H1 (cell line): ENCODE results near the gene CUEDC1. TPM values are rescaled to one million over a fixed set of nuclear protein-coding genes. Genes with fewer than 3 reads are reported as not detected.

Source experiments
- CTCF ChIA-PET: fragments of 300-600 bp; sonication (Branson Sonifier 250); formaldehyde crosslinking; loops from one replicate; lab custom pipeline; 2021; ENCODE audit not compliant: partially characterized antibody; lab: Charles Lee
- POLR2A ChIA-PET: fragments of 300-600 bp; sonication (Branson Sonifier 250); formaldehyde crosslinking; loops from one replicate; lab custom pipeline; 2021; ENCODE audit warnings: inconsistent platforms; ENCODE audit not compliant: partially characterized antibody; lab: Charles Lee
- DNase-seq, 2 experiments: peaks; one replicate each; pipeline versions ENCODE4 v3.0.0 to v3.0.0-alpha.2; 2010 to 2022; ENCODE audit warnings: low spot score in 2 of 2, low read depth in 1 of 2, mixed read lengths in 1 of 2
- FAIRE-seq: peaks from 2 replicates; lab custom pipeline; 2011; peaks lifted over from hg19 to GRCh38; lab: Jason Lieb, UNC
- H2AFZ ChIP-seq: 2 replicates; pipeline ENCODE4 v1.8.1; 2012; ENCODE audit warnings: low read length, inconsistent platforms
- H2AK5ac ChIP-seq: 2 replicates; pipeline ENCODE4 v1.6.1; 2013; ENCODE audit warnings: low read depth, low read length
- H2BK120ac ChIP-seq: replicated peaks from 2 replicates; pipeline ENCODE3; 2013; ENCODE audit warnings: low read depth, low read length, inconsistent platforms
- H2BK12ac ChIP-seq: 2 replicates; pipeline ENCODE4 v1.6.1; 2013; ENCODE audit warnings: low read depth, low read length
- H2BK15ac ChIP-seq: 2 replicates; pipeline ENCODE4 v1.6.1; 2013; ENCODE audit warnings: low read length
- H2BK20ac ChIP-seq: 2 replicates; pipeline ENCODE4 v1.6.1; 2013; ENCODE audit warnings: low read length
- H2BK5ac ChIP-seq: 2 replicates; pipeline ENCODE4 v1.6.1; 2013; ENCODE audit warnings: low read depth, low read length
- H3K14ac ChIP-seq: 2 replicates; pipeline ENCODE4 v1.6.1; 2013; ENCODE audit warnings: inconsistent platforms; ENCODE audit not compliant: insufficient read length
- H3K18ac ChIP-seq: 2 replicates; pipeline ENCODE4 v1.6.1; 2013; ENCODE audit warnings: low read length; ENCODE audit errors: extremely low read depth
- H3K23ac ChIP-seq: 2 replicates; pipeline ENCODE4 v1.6.1; 2013; ENCODE audit warnings: inconsistent platforms; ENCODE audit not compliant: insufficient read length
- H3K23me2 ChIP-seq: 2 replicates; pipeline ENCODE4 v1.6.1; 2013; ENCODE audit warnings: low read depth, low read length
- H3K27ac ChIP-seq: 2 replicates; pipeline ENCODE4 v1.6.1; 2011; ENCODE audit warnings: low read depth, low read length, inconsistent platforms
- H3K27me3 ChIP-seq, 4 experiments: replicated peaks in 1 of 4; 1 replicate in 1 of 4; 2 replicates in 3 of 4; pipeline versions ENCODE4 v1.6.1 to v1.8.1; 2011 to 2013; ENCODE audit warnings: low read length in 3 of 4, mild to moderate bottlenecking in 3 of 4, inconsistent platforms in 2 of 4, mixed read lengths in 2 of 4, moderate library complexity in 1 of 4; ENCODE audit not compliant: control insufficient read depth in 3 of 4, insufficient read depth in 3 of 4; ENCODE audit errors: extremely low read depth in 1 of 4
- H3K36me3 ChIP-seq, 4 experiments: 2 replicates each; pipeline versions ENCODE4 v1.6.1 to v1.8.1; 2011 to 2013; ENCODE audit warnings: mild to moderate bottlenecking in 4 of 4, low read length in 3 of 4, moderate library complexity in 2 of 4, control low read depth in 1 of 4, inconsistent platforms in 1 of 4; ENCODE audit not compliant: insufficient read depth in 4 of 4, control insufficient read depth in 2 of 4
- H3K4ac ChIP-seq: replicated peaks from 2 replicates; pipeline ENCODE3; 2013; ENCODE audit warnings: low read length, low read depth, mixed read lengths, inconsistent platforms; ENCODE audit not compliant: insufficient read length
- H3K4me1 ChIP-seq, 4 experiments: replicated peaks in 1 of 4; 1 replicate in 1 of 4; 2 replicates in 3 of 4; pipeline versions ENCODE4 v1.6.1 to v1.8.1; 2011 to 2013; ENCODE audit warnings: low read length in 3 of 4, inconsistent platforms in 2 of 4, mixed read lengths in 1 of 4; ENCODE audit not compliant: insufficient read depth in 4 of 4, control insufficient read depth in 3 of 4
- H3K4me2 ChIP-seq, 2 experiments: 2 replicates each; pipeline versions ENCODE4 v1.6.1 to v1.8.1; 2011 to 2013; ENCODE audit warnings: low read depth in 2 of 2, low read length in 2 of 2, control low read depth in 1 of 2, inconsistent platforms in 1 of 2, mild to moderate bottlenecking in 1 of 2; ENCODE audit not compliant: insufficient read depth in 1 of 2
- H3K4me3 ChIP-seq, 4 experiments: fragments of 200-600, 300-600 bp in 1 of 4; sonication (generic), shearing (Covaris generic), sonication (Bioruptor Twin) in 1 of 4; 2 replicates each; pipeline versions ENCODE4 v1.5.1 to v1.8.1; 2011 to 2016; ENCODE audit warnings: low read length in 4 of 4, low read depth in 3 of 4, control low read depth in 2 of 4, inconsistent platforms in 2 of 4, mild to moderate bottlenecking in 2 of 4, mixed read lengths in 1 of 4, moderate library complexity in 1 of 4; ENCODE audit not compliant: insufficient read depth in 2 of 4; ENCODE audit errors: extremely low read depth in 1 of 4
- H3K56ac ChIP-seq: replicated peaks from 2 replicates; pipeline ENCODE3; 2013; ENCODE audit warnings: low read depth, mild to moderate bottlenecking, mixed read lengths, low read length, inconsistent platforms; ENCODE audit not compliant: insufficient read length
- H3K79me1 ChIP-seq: 2 replicates; pipeline ENCODE4 v1.6.1; 2013; ENCODE audit warnings: low read depth, low read length, control low read depth
- H3K79me2 ChIP-seq, 2 experiments: 2 replicates each; pipeline versions ENCODE4 v1.6.1 to v1.8.1; 2012 to 2013; ENCODE audit warnings: low read length in 2 of 2, mild to moderate bottlenecking in 2 of 2, inconsistent platforms in 1 of 2; ENCODE audit not compliant: insufficient read depth in 2 of 2, control insufficient read depth in 1 of 2
- H3K9ac ChIP-seq, 4 experiments: replicated peaks in 1 of 4; 1 replicate in 1 of 4; 2 replicates in 3 of 4; pipeline versions ENCODE4 v1.6.1 to v1.8.1; 2011 to 2013; ENCODE audit warnings: low read depth in 3 of 4, low read length in 3 of 4, control low read depth in 2 of 4, mild to moderate bottlenecking in 2 of 4, moderate library complexity in 2 of 4, inconsistent platforms in 1 of 4; ENCODE audit errors: extremely low read depth in 1 of 4
- H3K9me3 ChIP-seq, 2 experiments: 2 replicates each; pipeline versions ENCODE4 v1.6.1 to v1.8.1; 2012 to 2013; ENCODE audit warnings: mild to moderate bottlenecking in 2 of 2, moderate library complexity in 2 of 2, control low read depth in 1 of 2, inconsistent platforms in 1 of 2, low read depth in 1 of 2, low read length in 1 of 2, mixed read lengths in 1 of 2; ENCODE audit not compliant: insufficient read depth in 2 of 2
- H4K20me1 ChIP-seq, 2 experiments: replicated peaks in 1 of 2; 2 replicates each; pipeline versions ENCODE3 to v1.8.1; 2011 to 2013; ENCODE audit warnings: inconsistent platforms in 2 of 2, low read length in 2 of 2, mild to moderate bottlenecking in 1 of 2; ENCODE audit not compliant: insufficient read depth in 2 of 2, control insufficient read depth in 1 of 2
- H4K5ac ChIP-seq: 2 replicates; pipeline ENCODE4 v1.6.1; 2013; ENCODE audit warnings: low read length, low read depth, mixed read lengths, inconsistent platforms; ENCODE audit not compliant: insufficient read length
- H4K8ac ChIP-seq: 2 replicates; pipeline ENCODE4 v1.8.0; 2013; ENCODE audit warnings: mild to moderate bottlenecking, moderate library complexity, low read length, inconsistent platforms; ENCODE audit not compliant: insufficient read depth; ENCODE audit errors: extremely low read depth
- H4K91ac ChIP-seq: replicated peaks from 2 replicates; pipeline ENCODE3; 2013; ENCODE audit warnings: low read length, mixed read lengths, inconsistent platforms; ENCODE audit not compliant: insufficient read length
- ATF3 ChIP-seq: IDR thresholded peaks from 2 replicates; pipeline ENCODE4 v1.6.1; 2011; ENCODE audit warnings: low read depth, mild to moderate bottlenecking, low read length; ENCODE audit not compliant: insufficient read depth
- BACH1 ChIP-seq: IDR thresholded peaks from 2 replicates; pipeline ENCODE4 v1.6.1; 2012; ENCODE audit warnings: low read length, improper control_type of control experiment
- CBX8 ChIP-seq: fragments of 300-800, 300-1000 bp; sonication (generic); IDR thresholded peaks from 2 replicates; pipeline ENCODE4 v1.7.1; 2016; ENCODE audit warnings: low read depth, low read length, borderline replicate concordance
- EGR1 ChIP-seq: IDR thresholded peaks from 2 replicates; pipeline ENCODE4 v1.6.1; 2011; ENCODE audit warnings: low read depth, low read length, borderline replicate concordance
- EZH2 ChIP-seq: fragments of 200-600 bp; sonication (generic); IDR thresholded peaks from 2 replicates; pipeline ENCODE4 v1.7.1; 2012; ENCODE audit warnings: low read depth, mild to moderate bottlenecking, moderate library complexity, low read length, inconsistent platforms; ENCODE audit not compliant: severe bottlenecking
- POLR2A ChIP-seq, 2 experiments: IDR thresholded peaks; 1 replicate in 1 of 2; 2 replicates in 1 of 2; pipeline ENCODE4 v1.6.1; 2011; ENCODE audit warnings: low read depth in 2 of 2, low read length in 2 of 2, mild to moderate bottlenecking in 2 of 2; ENCODE audit errors: control extremely low read depth in 1 of 2
- POU5F1 ChIP-seq: IDR thresholded peaks from 2 replicates; pipeline ENCODE4 v1.6.1; 2011; ENCODE audit warnings: low read depth, mild to moderate bottlenecking, low read length, moderate library complexity
- SP1 ChIP-seq: IDR thresholded peaks from 2 replicates; pipeline ENCODE4 v1.6.1; 2011; ENCODE audit warnings: low read depth, low read length
- SP4 ChIP-seq: IDR thresholded peaks from 2 replicates; pipeline ENCODE4 v1.6.1; 2012; ENCODE audit warnings: low read length, inconsistent platforms
- SRF ChIP-seq: IDR thresholded peaks from 2 replicates; pipeline ENCODE4 v1.6.1; 2011; ENCODE audit warnings: mild to moderate bottlenecking, low read depth, low read length, moderate library complexity
- TAF7 ChIP-seq: optimal IDR thresholded peaks from 2 replicates; pipeline ENCODE3; 2011; ENCODE audit warnings: low read depth, mild to moderate bottlenecking, inconsistent platforms, low read length, moderate library complexity, borderline replicate concordance
- WGBS, 2 experiments: shearing (Covaris generic) in 1 of 2; methylation state at CpG; one replicate each; pipeline versions ENCODE4 v1.1.6 to v1.1.7; 2013 to 2015; ENCODE audit warnings: low lambda C conversion rate in 2 of 2, mixed read lengths in 2 of 2, inconsistent platforms in 1 of 2, low coverage in 1 of 2, missing lambda C conversion rate in 1 of 2; ENCODE audit not compliant: insufficient replicate concordance in 2 of 2, insufficient coverage in 1 of 2, insufficient read length in 1 of 2; ENCODE audit errors: extremely low coverage in 1 of 2, missing lambda C conversion rate in 1 of 2; 5-methylcytosine and 5-hydroxymethylcytosine counted together
- polyA plus RNA-seq, 7 experiments: library from polyadenylated mRNA; depleted of rRNA in 3 of 7; stranded (reverse) in 5 of 7; unstranded in 2 of 7; fragments of >200 nt in 5 of 7; fragments of 200-250 nt in 2 of 7; gene quantifications; 1 replicate in 5 of 7; 2 replicates in 1 of 7; 4 replicates in 1 of 7; pipeline versions ENCODE4 v1.2.1 to v1.2.3, GENCODE V29; 2011 to 2013; ENCODE audit warnings: missing spikeins in 2 of 7, mixed read lengths in 2 of 7
- total RNA-seq: library from RNA; stranded (reverse); fragmentation: NEBNext Ultra II Directional; extraction: Animal tissue kit (Norgen Biotek cat#: 25700); gene quantifications from 2 replicates; pipeline ENCODE4 v1.2.1, GENCODE V29; 2021
- TF ChIP-seq, protein P1 (sequence below): IDR thresholded peaks from 2 replicates; pipeline ENCODE4 v1.6.1; 2012; ENCODE audit warnings: low read length, inconsistent platforms

CUEDC1 gene
- total and polyA plus RNA-seq, 2 of the 8 experiments (the other 6 are each of a cell fraction or from before 2014, with no cell fraction given) = 4.0 to 10.7 TPM

DNA sequence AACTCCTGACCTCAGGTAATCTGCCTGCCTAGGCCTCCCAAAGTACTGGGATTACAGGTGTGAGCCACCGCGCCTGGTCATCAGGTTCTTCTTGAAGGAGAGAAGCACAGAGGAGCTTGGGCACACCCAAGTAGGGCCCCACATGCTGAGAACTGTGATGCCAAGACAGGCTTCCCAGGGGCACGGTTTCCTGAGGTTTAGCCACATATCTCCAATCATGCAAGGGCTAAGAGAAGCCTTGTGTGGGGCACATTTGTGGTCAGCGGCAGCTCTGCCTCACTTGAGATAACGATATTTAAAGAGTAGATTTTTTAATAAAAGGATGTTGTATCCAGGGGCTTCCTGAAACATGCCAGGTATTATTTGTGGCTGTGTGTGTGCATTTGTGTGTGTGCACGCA lies 46.9 kb downstream of the CUEDC1 start:
- Histone ChIP-seq H3K23ac (no peak overlapping the region), H3K14ac (no peak overlapping the region), H3K56ac (no peak overlapping the region), H2BK5ac (no peak overlapping the region), H2BK20ac (no peak overlapping the region), H3K4ac (no peak overlapping the region), H3K79me1 (peaks cover 4% of the 10 kb centered on the region; the same call in 1 of the 2 replicates), H3K9me3 (no peaks in the 10 kb centered on the region), H4K5ac (no peak overlapping the region), H3K36me3 (no peaks in the 10 kb centered on the region), H2BK12ac (no peak overlapping the region), H3K27me3 (no peaks in the 10 kb centered on the region), H4K91ac (no peak overlapping the region), H2AK5ac (no peak overlapping the region; the same call in 1 of the 2 replicates), H2BK120ac (no peak overlapping the region), H3K4me2 (no peak overlapping the region), H3K4me1 (peaks cover 5 to 32% (median 21%) of the 10 kb centered on the region in 4 experiments), H2BK15ac (no peak overlapping the region), H4K20me1 (no peaks in the 10 kb centered on the region), H3K27ac (no peak overlapping the region), H2AFZ (no peak overlapping the region), H4K8ac (no peak overlapping the region), H3K23me2 (no peaks in the 10 kb centered on the region), H3K18ac (no peak overlapping the region), H3K9ac (no peak overlapping the region), H3K79me2 (no peaks in the 10 kb centered on the region), H3K4me3 (no peak overlapping the region)
- DNase-seq = no peak
- WGBS, 2 experiments = 97% methylated on average over 6 of the region's 6 CpGs; no CpG with 5 or more reads in 1 of the 2 experiments
- CTCF ChIA-PET = interaction anchor here (0.7 to 2.0 kb wide), 15 partner anchors 10 to 92 kb away, joined by 3 to 10 read pairs (median 4); no protein-coding TSS in a partner anchor
- FAIRE-seq = no peak
- POLR2A ChIA-PET = interaction anchor here (0.9 to 1.4 kb wide), 2 partner anchors 11 to 48 kb away, joined by 3 to 4 read pairs; no protein-coding TSS in a partner anchor
- TF ChIP-seq BACH1 (no peak), SP1 (no peak), EZH2 (no peak), EGR1 (no peak), SP4 (no peak), TAF7 (no peak), SRF (no peak), ATF3 (no peak), POLR2A (IDR thresholded peaks at IDR 0.05; ENCODE audit: control extremely low read depth in 1 of 2, low read depth in 2 of 2, low read length in 2 of 2) (no peak), CBX8 (no peak), POU5F1 (no peak)
- TF ChIP-seq, protein P1, sequence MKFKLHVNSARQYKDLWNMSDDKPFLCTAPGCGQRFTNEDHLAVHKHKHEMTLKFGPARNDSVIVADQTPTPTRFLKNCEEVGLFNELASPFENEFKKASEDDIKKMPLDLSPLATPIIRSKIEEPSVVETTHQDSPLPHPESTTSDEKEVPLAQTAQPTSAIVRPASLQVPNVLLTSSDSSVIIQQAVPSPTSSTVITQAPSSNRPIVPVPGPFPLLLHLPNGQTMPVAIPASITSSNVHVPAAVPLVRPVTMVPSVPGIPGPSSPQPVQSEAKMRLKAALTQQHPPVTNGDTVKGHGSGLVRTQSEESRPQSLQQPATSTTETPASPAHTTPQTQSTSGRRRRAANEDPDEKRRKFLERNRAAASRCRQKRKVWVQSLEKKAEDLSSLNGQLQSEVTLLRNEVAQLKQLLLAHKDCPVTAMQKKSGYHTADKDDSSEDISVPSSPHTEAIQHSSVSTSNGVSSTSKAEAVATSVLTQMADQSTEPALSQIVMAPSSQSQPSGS = no peak
